Inflammatory macrophage treated with lipopolysaccharide for 1 hour (primary cell): Measurements from ENCODE around the gene CACNA1G.

ENCODE experiments used
- DNase-seq, 2 donors: peaks; one replicate each; pipeline ENCODE4 v3.0.0-alpha.2; 2020 to 2022

CACNA1G gene

GRCh38 chr17:50548831-50549230 lies 11.7 kb upstream of the CACNA1G start:
- DNase-seq: no peak

DNA sequence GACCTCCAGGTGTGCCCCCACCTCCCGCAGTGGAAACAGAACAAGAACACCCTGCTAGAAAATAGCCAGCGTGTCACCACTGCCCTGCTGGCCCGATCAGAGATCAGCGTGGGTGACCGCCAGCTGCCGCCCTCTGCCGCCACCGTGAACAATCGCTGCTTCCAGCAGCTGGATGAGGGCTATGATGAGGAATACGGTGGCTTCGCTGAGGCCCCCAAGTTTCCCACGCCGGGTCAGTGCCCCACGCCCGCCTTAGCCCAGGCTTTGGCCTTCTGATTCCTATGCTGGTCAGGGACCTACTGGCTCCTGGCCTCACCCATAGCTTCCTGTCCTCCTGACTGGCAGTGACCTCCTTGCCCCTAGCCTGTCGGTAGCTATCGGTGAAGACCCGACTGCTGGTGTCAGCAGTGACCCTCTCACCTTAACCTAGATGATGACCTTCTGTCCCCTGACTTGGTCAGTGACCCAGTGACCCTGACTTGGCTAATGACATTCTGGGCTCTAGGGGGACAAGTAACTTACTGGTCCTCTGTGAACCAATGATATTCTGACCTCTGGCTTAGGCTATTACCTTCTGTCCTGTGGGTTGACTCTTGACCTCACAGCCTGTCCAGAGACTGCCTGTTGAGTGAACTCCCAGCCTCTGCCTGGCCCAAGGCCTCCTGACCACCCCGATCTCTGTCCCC lies 11.1 kb upstream of the CACNA1G start:
- DNase-seq: no peak

DNA sequence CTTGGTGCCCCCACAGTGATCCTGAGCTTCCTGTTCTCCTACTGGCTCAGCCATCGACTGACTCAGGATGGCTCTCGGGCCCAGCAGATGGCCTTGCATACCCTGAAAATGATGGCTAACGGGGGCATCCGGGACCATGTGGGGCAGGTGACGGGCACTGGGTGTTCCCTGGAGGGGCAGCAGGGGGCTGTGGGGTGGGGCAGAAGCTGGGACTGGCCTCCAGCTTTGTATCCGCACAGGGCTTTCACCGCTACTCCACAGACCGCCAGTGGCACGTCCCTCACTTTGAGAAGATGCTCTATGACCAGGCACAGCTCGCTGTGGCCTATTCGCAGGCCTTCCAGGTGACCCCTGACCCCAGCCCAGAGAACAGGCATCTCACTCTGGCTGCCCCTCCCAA lies 10.5 kb upstream of the CACNA1G start:
- DNase-seq: no peak

DNA sequence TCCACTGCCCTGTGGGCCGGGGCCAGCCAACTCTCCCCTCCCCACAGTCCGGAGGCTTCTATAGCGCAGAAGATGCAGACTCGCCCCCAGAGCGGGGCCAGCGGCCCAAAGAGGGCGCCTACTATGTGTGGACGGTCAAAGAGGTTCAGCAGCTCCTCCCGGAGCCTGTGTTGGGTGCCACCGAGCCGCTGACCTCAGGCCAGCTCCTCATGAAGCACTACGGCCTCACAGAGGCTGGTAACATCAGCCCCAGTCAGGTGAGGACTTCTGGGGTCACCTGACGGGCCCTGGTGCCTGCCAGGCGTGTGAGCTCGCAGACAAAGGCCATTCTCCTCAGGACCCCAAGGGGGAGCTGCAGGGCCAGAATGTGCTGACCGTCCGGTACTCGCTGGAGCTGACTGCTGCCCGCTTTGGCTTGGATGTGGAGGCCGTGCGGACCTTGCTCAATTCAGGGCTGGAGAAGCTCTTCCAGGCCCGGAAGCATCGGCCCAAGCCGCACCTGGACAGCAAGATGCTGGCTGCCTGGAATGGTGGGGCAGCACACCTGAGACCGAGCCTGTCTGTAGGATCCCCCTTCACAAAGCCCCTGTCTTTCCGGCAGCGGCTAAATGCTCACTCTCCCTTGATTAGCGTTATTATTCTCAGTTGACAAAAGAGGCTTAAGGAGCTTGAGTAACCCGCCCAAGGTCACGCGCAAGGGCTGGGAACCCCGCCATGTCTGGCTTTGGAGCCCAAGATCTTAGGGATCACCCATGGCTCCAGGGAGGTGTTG lies 9.7 kb upstream of the CACNA1G start:
- peak; percentile 29 to 68 for DNase-seq

DNA sequence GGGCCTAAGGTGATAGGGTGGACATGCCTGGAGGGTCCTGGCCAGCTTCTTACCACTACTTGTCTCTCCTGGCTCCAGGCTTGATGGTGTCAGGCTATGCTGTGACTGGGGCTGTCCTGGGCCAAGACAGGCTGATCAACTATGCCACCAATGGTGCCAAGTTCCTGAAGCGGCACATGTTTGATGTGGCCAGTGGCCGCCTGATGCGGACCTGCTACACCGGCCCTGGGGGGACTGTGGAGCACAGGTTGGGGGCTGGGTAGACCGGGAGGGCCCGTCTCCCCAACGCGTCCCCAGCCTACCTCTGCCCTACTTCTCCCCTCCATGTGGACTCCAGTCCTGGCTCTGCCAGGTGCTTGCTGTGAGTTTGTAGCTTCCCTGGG lies 9.1 kb upstream of the CACNA1G start:
- no peak for DNase-seq

- no peak for DNase-seq
Measured at GRCh38 chr17:50551884-50552283, 8.6 kb upstream of the CACNA1G start.

DNA sequence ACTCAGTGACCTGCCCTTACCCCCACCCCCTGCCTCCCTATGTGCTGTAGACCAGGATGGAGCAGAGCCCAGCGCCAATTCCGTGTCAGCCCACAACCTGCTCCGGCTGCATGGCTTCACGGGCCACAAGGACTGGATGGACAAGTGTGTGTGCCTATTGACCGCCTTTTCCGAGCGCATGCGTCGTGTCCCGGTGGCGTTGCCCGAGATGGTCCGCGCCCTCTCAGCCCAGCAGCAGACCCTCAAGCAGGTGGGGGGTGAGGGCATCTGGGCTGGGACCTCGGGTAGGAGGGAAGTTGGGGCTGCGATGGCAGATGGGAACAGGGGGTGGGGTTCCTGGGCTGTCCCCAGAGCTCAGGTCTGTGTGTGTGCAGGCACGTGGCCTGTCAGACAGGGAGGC lies 6.3 kb upstream of the CACNA1G start:
- no peak for DNase-seq

- DNase-seq: no peak
Measured at GRCh38 chr17:50556803-50557202, 3.7 kb upstream of the CACNA1G start.

DNA sequence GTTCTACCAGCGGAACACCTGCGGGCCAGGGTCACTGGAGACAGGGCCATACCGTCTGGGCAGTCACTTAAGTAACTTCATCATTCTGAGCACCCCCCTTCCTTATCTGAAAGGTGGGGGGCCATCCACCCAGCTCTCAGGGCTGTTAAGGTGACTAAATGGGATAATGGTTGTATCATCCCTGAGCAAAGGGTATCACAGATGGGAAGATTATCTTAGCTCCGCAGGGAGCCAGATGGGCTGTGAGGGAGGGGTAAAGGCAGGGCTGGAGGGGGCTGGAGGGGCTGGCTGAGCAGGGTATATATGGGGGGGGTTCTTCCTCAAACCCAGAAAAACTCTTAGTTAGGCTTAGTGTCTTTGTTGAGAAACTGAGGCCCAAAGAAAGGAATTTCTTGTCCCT lies 2.9 kb upstream of the CACNA1G start:
- DNase-seq: no peak

DNA sequence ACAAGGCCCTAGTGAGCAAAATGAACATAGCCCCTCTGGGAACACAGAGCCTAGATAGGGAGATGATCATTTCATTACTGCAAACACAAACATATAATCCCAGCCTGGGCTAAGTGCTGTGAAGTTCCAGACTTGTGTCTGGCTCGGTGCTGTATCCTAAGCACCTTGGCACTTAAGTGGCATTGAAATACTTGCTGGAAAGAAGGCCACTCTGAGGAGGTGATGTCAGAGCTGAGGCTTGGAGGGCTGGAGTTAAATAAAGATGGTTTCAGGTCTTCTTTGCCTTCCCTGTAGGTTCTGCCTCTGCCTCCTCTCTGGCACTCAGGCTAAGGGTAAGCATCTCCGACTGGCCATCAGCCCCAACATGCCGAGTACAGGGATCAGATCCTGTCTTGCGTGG lies 2.4 kb upstream of the CACNA1G start:
- no peak for DNase-seq

DNA sequence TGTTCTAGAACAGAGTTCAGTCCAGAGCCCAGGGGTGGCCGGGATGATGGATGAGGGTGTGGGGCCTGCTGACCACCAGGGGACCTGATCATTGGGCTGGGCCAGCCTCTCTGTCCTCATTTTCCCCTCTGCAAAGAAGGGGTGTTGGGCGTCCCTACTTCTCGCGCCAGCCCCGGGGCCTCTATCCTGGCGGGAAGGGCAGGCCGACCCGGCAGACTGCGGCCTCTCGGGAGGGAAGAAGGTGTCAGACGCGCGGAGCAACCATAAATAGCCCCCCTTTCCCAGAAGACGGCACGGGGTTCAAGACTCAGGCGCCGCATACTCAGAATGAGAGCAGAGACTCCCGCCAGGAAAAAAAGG lies 2.0 kb upstream of the CACNA1G start:
- DNase-seq: no peak

DNA sequence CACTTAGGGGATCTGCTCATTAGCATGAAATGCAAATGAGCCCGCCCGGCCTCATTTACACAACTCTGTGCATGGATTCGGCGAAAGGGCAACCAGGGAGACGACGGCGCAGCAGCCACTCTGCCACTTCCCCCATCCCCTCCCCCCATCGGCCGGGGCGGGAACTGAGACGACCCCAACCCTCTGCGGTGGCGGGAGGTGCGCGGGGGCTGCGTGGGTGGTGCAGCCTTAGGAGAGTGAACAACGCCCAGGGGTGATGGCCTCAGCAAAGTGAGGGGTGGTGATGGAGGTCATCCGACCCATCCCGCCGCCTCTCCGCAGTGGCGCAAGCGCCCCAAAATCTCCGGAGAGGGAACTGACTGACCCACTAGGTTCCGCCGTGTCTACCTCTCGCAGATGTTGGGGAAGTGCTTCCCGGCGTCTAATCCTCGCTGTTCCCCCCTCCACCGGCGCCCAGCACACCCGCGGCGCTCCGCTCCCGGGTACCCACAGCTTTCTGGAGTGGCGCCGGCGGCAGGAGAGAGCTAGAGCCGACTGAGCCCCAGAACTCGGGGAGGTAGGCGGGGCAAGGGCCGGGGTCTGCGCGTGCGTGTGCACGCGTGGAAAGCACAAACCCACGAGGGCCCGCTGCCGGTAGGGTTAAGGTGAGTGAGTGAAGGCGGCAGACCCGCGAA lies 1.4 kb upstream of the CACNA1G start:
- DNase-seq: peak; percentile 60 to 65

- DNase-seq: peak; percentile 52 to 56
Measured at GRCh38 chr17:50559674-50560184, 786 bp upstream of the CACNA1G start.

DNA sequence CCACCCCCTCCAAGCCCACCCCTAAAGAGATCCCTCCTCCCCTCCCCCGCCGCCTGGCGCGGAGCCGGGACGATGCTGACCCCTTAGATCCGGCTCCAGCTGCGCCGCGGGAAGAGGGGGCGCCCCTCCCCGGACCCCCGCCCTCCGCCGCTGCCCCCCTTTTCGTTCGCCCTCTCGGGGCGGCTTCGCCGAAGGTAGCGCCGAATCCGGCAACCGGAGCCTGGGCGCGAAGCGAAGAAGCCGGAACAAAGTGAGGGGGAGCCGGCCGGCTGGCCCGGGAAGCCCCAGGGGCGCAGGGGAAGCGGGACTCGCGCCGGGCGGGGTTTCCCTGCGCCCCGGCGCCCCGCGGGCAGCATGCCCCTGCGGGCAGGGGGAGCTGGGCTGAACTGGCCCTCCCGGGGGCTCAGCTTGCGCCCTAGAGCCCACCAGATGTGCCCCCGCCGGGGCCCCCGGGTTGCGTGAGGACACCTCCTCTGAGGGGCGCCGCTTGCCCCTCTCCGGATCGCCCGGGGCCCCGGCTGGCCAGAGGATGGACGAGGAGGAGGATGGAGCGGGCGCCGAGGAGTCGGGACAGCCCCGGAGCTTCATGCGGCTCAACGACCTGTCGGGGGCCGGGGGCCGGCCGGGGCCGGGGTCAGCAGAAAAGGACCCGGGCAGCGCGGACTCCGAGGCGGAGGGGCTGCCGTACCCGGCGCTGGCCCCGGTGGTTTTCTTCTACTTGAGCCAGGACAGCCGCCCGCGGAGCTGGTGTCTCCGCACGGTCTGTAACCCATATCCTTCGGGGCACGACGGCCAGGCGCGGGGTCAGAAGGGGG lies 623 bp downstream of the CACNA1G start:
- DNase-seq: peak in 1 of 2 donors; percentile 14

GRCh38 chr17:50561746-50562141 lies 1.2 kb downstream of the CACNA1G start:
- no peak for DNase-seq

- DNase-seq: no peak
Measured at GRCh38 chr17:50562242-50563091, 2.0 kb downstream of the CACNA1G start.

- no peak for DNase-seq
Measured at GRCh38 chr17:50563092-50563511, 2.6 kb downstream of the CACNA1G start.

DNA sequence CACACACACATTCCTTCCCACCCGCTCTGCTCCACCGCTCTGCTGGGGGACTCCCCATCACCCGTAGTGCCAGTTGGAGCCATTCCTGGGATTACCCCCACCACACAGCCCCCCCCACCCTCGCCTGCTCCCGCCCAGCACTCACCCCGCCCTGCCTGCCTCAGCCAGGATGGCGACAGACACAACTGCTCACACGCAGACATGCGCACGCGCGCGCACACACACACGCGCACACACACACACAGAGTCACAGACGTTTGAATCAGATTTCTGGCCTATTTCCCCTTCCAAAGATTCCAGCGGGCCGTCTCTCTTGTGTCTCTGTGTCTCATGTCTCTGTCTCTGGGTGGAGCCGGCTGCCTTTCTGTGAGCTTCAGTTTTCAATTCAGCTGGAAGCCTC lies 4.4 kb downstream of the CACNA1G start:
- DNase-seq: peak; percentile 44 to 58

DNA sequence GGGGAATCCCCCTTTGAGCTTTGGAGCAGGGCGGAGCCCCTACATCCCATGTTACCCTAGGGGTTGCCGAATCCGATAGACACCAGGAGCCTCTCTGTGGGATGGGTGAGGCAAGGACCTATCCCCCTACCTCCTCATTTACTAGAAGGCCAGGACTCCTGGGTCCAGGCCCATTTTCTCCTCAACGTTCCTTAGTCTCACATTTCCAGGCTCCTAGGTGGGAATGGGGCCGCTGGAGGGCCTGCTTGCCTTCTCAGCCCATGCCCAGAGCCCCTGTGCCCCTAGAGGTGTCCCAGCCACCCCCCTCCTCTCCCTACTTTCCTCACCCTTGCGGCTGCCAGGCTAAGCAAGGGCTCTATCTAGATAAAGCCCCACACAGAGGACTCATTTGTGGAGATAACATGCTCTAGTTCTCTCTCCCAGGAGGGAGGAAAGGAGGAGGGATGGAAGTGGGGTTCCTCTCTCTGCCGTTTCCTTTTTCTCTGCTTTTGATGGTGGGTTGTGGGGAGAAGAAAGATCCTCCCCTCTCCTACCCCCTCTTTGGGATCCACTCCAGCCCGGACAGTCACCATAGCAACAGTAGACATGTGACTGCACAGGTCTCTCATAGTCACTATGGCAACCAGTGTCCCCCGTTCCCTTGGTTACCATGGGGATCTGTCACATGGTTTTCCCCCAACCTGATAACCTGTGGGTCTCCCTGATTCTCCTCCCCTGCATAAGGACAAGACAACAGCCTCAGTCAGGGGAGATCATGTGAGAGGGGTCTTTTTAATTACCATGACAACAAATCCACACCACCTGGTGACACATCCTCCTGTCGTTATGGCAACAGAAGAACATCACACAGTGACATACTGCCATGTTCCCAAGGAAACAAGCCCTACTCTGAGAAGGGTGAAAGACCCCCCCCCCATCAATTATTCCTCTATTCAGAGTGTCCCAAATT lies 5.2 kb downstream of the CACNA1G start:
- DNase-seq: no peak

- DNase-seq: no peak
Measured at GRCh38 chr17:50566886-50567285, 6.4 kb downstream of the CACNA1G start.

DNA sequence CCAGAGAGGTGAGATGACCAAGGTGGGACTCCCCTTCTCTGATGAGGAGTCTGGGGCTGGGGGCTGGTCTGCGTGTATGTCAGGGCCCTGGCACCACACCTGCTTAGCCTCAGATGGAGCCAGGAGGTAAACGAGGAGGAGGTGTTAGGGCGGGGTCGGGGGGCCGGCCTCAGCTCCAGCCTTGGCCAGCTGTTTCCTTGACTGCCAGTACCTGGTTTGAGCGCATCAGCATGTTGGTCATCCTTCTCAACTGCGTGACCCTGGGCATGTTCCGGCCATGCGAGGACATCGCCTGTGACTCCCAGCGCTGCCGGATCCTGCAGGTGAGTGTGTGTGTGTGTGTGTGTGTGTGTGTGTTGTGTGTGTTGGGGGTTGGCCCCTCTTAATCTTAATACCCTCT lies 8.1 kb downstream of the CACNA1G start:
- no peak for DNase-seq
